Peyer's patch (tissue), 4 donors: ENCODE measurements around the gene STRN4. TPM values are rescaled to one million over a fixed set of nuclear protein-coding genes. Genes with fewer than 3 reads are reported as not detected.

Experiments
- DNase-seq, 3 donors: peaks; one replicate each; pipeline ENCODE4 v3.0.0-alpha.2; 2017 to 2019
- H3K27ac ChIP-seq, 4 donors: fragments of 200-600 bp; sonication (generic); one replicate each; pipeline ENCODE4 v1.5.1; 2016 to 2019
- H3K27me3 ChIP-seq, 2 donors: fragments of 200-600 bp; sonication (generic); one replicate each; pipeline ENCODE4 v1.5.1; 2019
- H3K36me3 ChIP-seq, 3 donors: fragments of 200-600 bp; sonication (generic); one replicate each; pipeline ENCODE4 v1.5.1; 2016 to 2019
- H3K4me1 ChIP-seq, 4 donors: fragments of 200-600 bp; sonication (generic); one replicate each; pipeline ENCODE4 v1.5.1; 2016 to 2019
- H3K4me3 ChIP-seq, 4 donors: fragments of 200-600 bp; sonication (generic); 1 replicate in 3 of 4; 2 replicates in 1 of 4; pipeline ENCODE4 v1.5.1; 2016 to 2019; ENCODE audit warnings: mild to moderate bottlenecking in 1 of 4
- H3K9me3 ChIP-seq, 4 donors: fragments of 200-600 bp; sonication (generic); one replicate each; pipeline ENCODE4 v1.5.1; 2016 to 2019; ENCODE audit warnings: mild to moderate bottlenecking in 1 of 4
- CTCF ChIP-seq, 6 experiments: fragments of 450-650 bp in 4 of 6; fragments of 200-600 bp in 2 of 6; sonication (generic) in 1 of 6; IDR thresholded peaks; one replicate each; pipeline ENCODE4 v1.5.1; 2017 to 2019; ENCODE audit warnings: antibody characterized with exemption in 6 of 6, mild to moderate bottlenecking in 3 of 6, moderate library complexity in 1 of 6
- POLR2A ChIP-seq, 2 donors: fragments of 450-650 bp; IDR thresholded peaks; one replicate each; pipeline ENCODE4 v1.5.1; 2017; ENCODE audit warnings: antibody characterized with exemption in 2 of 2, mild to moderate bottlenecking in 2 of 2, moderate library complexity in 2 of 2
- total RNA-seq, 4 donors: library from RNA; depleted of rRNA; stranded (reverse); fragments of >200 nt; gene quantifications; one replicate each; pipeline ENCODE4 v1.1.0, GENCODE V29; 2016

The STRN4 gene
- total RNA-seq, 4 donors from 2014 or later, result 80.9 to 146 (median 116) TPM

- no peaks in the 10 kb centered on the region for H3K27me3 ChIP-seq
- peak overlapping the region in 1 of 4 donors; percentile 3 for H3K4me3 ChIP-seq
- H3K36me3 ChIP-seq, result peaks cover 0 to 77% (median 0%) of the 10 kb centered on the region in 3 donors
- no peak for DNase-seq
- peaks cover 0 to 30% (median 17%) of the 10 kb centered on the region in 4 donors for H3K4me1 ChIP-seq
- peak overlapping the region in 1 of 4 donors; percentile 42 for H3K27ac ChIP-seq
- H3K9me3 ChIP-seq, result no peaks in the 10 kb centered on the region
- TF ChIP-seq CTCF (IDR thresholded peaks at IDR 0.05) (no peak), POLR2A (IDR thresholded peaks at IDR 0.05) (no peak)
These were observed 23.7 kb downstream of the STRN4 start for GRCh38 chr19:46722421-46723022.

GRCh38 chr19:46722004-46722380 is 24.3 kb downstream of the STRN4 start:
- H3K4me3 ChIP-seq, result no peak overlapping the region
- H3K27ac ChIP-seq, result no peak overlapping the region
- TF ChIP-seq POLR2A (IDR thresholded peaks at IDR 0.05), result no peak
- no peak for TF ChIP-seq CTCF (IDR thresholded peaks at IDR 0.05)
- H3K4me1 ChIP-seq, result peaks cover 0 to 32% (median 18%) of the 10 kb centered on the region in 4 donors
- DNase-seq, result no peak
- H3K36me3 ChIP-seq, result peaks cover 0 to 72% (median 0%) of the 10 kb centered on the region in 3 donors
- H3K27me3 ChIP-seq, result no peaks in the 10 kb centered on the region
- no peaks in the 10 kb centered on the region for H3K9me3 ChIP-seq

- H3K36me3 ChIP-seq, result peaks cover 0 to 66% (median 0%) of the 10 kb centered on the region in 3 donors
- no peaks in the 10 kb centered on the region for H3K27me3 ChIP-seq
- no peak for DNase-seq
- TF ChIP-seq POLR2A (IDR thresholded peaks at IDR 0.05), result no peak
- no peak for TF ChIP-seq CTCF (IDR thresholded peaks at IDR 0.05)
- H3K9me3 ChIP-seq, result no peaks in the 10 kb centered on the region
- H3K4me3 ChIP-seq, result no peak overlapping the region
- no peak overlapping the region for H3K27ac ChIP-seq
- H3K4me1 ChIP-seq, result peaks cover 0 to 32% (median 18%) of the 10 kb centered on the region in 4 donors
These were observed 24.8 kb downstream of the STRN4 start for GRCh38 chr19:46721269-46722003.

DNA sequence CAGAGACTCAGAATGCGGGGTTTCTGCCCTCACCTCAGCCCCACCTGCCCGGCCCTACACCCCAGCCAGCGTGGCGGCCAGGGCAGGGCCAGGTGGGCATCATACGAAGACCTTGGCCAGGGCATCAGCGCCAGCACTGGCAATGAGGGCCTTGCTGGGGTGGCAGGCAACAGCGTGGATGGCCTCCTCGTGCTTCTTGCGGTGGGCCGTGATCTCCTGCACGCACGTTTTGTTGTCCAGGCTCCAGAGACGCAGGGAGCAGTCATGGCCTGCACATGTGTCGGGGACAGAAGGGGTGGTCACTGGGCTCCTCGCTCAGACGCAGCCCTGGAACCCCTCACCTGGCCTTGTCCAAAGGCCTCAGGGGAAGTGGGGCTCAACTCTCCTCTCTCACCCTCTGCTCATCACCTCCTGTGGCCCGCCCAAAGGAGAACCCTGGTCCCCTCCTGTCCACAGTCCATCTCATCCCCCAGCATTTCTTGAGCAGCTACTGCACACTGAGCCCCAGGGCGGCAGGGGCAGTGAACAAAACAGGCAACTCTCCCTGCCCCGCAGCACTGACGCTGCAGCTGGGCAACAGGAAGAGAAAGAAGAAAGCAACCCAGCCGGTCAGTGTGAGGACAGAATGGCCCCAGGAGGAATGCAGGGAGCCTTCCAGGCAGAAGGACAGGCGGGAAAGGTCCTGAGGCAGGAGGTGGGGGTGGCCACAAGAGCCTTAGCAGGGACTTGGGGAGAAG is 25.6 kb downstream of the STRN4 start:
- H3K9me3 ChIP-seq, result no peaks in the 10 kb centered on the region
- H3K4me3 ChIP-seq, result no peak overlapping the region
- no peak overlapping the region for H3K27ac ChIP-seq
- H3K4me1 ChIP-seq, result peaks cover 0 to 32% (median 19%) of the 10 kb centered on the region in 4 donors
- H3K36me3 ChIP-seq, result peaks cover 0 to 59% (median 0%) of the 10 kb centered on the region in 3 donors
- DNase-seq, result no peak
- H3K27me3 ChIP-seq, result no peaks in the 10 kb centered on the region
- TF ChIP-seq POLR2A (IDR thresholded peaks at IDR 0.05), result no peak
- no peak for TF ChIP-seq CTCF (IDR thresholded peaks at IDR 0.05)

GRCh38 chr19:46719629-46720502 is 26.4 kb downstream of the STRN4 start:
- Histone ChIP-seq H3K36me3 (peaks cover 0 to 51% (median 0%) of the 10 kb centered on the region in 3 donors), H3K4me1 (peaks cover 0 to 36% (median 27%) of the 10 kb centered on the region in 4 donors), H3K4me3 (no peak overlapping the region), H3K27me3 (no peaks in the 10 kb centered on the region), H3K9me3 (no peaks in the 10 kb centered on the region), H3K27ac (peak overlapping the region in 1 of 4 donors; percentile 94)
- TF ChIP-seq POLR2A (IDR thresholded peaks at IDR 0.05) (no peak), CTCF (IDR thresholded peaks at IDR 0.05) (no peak)
- DNase-seq, result no peak
